Measurements from ENCODE around the gene ANKRD55. TPM values are rescaled to one million over a fixed set of nuclear protein-coding genes. Genes with fewer than 3 reads are reported as not detected.

The ANKRD55 gene
- total RNA-seq, 2 experiments from 2014 or later, result not detected

DNA sequence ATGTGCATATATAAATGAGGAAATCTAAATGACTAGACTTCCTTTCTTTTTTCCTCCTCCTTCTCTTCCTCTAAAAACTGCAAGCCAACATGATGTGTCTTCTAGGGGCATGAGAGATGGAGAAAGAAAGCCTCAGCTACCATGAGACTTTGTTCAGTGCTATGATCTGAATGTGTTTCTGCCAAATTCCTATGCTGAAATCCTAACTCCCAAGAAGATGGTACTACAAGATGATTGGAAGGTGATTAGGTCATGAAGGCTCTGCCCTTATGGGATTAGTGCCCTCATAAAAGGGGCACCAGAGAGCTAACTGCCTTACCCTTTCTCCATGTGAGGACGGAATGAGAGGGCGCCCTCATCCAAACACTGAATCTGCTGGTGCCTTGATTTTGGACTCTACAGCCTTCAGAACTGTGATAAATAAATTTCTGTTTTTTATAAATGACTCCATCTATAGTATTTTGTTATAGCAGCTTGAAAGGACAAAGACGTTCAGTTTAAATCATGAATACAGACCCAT, 166.1 kb downstream of the ANKRD55 start:
- CTCF ChIA-PET, result interaction anchor here (0.6 kb wide), 1 partner anchor 157 kb away, joined by 3 read pairs; no protein-coding TSS in a partner anchor
- POLR2A ChIA-PET, result no interaction called here

DNA sequence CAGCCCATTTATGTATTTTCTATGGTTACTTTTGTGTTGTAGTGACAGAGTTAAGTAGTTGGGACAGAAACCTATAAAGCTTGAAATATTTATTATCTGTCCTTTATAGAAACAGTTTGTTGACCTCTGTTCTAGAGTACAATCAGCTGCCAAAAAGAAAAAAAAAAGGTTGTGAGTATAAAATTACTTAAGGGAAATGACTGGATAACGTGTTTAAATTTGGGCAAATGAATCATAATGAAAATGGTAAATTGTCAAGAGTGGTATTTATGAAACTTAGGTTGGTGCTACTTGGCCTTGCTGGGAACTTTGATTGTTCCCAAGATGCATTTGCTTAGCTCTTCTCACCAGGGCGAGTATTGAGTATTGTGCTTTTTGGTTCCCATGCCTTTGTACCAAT, 168.1 kb downstream of the ANKRD55 start:
- ChIA-PET POLR2A (interaction anchor here (1.2 kb wide), 1 partner anchor 19 kb away, joined by 16 read pairs; no protein-coding TSS in a partner anchor), CTCF (no interaction called here)

DNA sequence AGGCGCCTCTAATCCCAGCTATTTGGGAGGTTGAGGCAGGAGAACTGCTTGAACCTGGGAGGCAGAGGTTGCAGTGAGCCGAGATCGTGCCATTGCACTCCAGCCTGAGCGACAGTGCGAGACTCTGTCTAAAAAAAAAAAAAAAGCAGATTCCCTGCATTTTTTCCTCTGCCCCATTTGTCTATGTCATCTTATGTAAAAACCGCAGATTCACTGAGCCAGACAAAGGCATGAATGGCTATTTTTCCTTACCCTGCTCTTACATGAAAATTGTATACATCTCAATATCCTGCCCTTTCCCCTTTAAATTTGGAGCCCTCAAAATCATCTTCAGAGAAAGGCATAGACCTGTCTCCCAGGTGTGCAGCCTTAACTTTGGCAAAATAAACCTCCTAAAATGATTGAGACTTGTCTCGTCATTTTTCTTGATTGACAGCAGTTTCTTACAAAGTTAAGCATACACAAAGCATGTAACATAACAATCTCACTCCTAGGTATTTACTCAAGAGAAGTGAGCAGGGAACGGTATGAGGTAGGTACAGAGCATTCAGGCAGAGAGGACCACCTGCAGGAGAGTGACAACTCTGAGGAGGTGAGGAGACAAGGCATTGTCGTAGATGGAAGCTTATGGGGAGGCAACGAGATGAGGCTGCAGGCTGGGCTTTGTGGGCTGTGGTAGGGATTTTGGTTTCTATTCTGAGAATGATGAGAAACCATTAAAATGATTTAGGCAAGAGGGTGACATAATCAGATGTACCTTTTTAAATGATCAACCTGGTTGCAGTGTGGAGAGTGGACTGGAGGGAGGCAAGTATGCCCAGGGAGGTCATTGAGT, 172.6 kb downstream of the ANKRD55 start:
- CTCF ChIA-PET, result no interaction called here
- POLR2A ChIA-PET, result no interaction called here

DNA sequence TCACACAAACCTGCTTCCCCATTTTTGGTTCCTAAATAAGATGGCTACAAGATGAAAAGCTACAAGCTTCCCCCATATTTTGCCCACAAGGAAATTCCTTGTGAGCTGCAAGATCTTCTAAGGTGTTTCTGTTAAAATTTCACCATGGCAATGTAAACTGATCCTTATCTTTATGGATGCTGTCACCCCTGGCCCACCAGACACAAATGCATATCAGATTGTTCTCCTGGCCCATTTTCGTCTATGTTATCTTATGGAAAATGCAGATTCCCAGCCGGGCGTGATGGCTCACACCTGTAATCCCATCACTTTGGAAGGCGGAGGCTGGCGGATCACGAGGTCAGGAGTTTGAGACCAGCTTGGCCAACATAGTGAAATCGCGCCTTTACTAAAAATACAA, 173.3 kb downstream of the ANKRD55 start:
- ChIA-PET POLR2A (no interaction called here), CTCF (no interaction called here)

DNA sequence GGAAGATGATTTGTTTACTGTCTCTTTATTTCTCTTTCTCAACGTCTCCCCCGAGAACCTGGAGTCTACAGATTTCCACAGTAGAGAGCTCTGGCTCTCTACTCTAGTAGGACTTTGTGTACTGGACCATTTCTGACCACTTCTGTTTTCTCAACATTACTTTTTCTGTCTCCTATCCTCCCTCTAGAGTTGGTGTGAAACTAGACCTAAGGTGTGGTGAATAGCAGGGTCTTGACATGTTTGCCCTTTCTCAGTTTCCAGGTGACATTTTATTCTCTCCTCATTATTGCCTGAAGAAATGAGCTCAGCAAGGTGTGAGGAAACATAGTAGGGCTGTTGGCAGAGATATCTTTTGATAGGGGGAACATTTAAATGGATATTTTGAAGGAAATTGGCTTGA, 176.3 kb downstream of the ANKRD55 start:
- ChIA-PET POLR2A (no interaction called here), CTCF (no interaction called here)

DNA sequence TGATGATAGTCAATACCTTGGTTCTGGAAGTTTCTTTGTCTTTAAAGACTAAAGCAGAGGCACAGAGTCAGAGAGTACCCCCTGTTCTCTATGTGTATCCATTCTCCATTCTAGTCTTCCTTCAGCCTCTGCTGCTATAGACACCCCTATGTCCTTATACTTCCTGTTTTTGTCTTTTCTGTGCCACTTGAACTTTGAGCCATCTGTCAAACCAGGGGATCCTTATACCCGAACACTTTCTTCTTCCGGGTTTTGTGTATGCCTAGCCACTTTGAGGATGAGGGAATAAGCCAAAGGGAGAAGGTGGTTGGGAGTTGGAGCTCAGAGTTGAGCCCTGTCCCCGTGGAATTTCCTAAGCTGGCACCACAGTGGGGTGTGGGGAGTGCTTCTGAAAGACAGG, 177.3 kb downstream of the ANKRD55 start:
- ChIA-PET POLR2A (no interaction called here), CTCF (no interaction called here)

DNA sequence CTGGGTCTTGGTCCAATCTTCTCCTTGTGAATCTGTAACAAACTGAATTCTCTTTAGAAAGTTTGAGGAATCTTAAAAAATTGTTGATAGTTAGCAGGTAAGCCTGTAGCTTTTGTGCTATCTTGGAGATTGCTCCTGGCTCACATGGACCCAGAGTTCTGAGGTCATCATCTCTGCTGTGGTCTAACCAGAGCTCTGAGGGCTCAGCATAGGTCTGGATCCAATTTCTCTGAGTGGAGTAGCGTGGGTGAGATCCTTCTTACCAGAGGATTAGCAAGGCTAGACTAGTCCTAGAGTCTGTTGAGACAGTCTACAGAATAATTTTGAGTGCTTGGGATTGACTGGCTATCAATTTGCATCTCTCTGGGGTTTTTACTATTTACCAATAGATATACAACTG, 177.8 kb downstream of the ANKRD55 start:
- POLR2A ChIA-PET, result no interaction called here
- CTCF ChIA-PET, result no interaction called here

DNA sequence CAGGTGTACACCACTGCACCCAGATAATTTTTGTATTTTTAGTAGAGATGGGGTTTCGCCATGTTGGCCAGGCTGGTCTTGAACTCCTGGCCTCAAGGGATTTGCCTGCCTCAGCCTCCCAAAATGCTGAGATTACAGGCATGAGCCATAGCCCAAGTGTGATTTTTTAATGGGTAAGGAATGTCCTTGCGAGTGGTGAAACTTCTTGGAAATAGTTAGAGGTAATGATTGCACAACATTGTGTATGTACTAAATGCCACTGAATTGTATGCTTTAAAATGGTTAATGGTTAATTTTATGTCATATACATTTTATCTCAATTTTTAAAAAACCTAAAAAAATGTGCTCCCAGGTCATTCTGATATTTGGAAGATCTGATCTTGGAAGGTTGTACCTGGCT, 178.5 kb downstream of the ANKRD55 start:
- ChIA-PET CTCF (no interaction called here), POLR2A (no interaction called here)

DNA sequence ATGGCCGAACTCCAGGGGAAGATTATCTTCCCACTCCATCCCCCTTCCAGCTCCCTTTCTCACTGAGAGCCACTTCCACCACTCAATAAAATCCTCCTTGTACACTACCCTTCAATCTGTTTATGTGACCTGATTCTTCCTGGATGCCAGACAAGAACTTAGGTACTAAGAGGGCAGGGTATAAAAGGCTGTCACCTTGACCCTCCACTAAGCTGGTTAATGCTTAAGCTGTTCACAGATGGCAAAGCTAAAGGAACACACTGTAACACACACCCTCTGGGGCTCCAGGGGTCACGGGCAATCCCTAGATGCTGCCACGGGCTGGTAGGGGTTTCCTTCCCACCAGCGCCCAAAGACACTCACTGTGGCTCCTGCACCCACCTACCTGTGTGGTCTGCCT, 179.8 kb downstream of the ANKRD55 start:
- CTCF ChIA-PET, result no interaction called here

DNA sequence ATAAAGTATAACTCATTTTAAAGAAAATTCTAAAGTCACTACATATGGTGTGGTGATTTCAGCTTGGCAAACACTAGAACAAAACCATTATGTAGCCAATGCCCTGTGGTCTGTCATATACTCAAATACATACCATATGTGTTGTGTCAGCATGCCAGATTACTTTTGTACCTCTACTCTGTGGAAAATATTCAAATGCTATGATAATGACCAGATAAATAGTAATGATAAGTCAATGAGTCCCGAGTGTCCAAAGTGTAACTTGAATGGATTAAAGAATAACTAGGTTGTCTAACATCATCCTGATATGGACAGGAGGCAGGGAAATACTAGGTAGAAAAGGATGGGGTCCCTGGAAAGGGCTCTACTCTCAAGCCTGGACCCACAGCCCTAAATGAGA, 180.4 kb downstream of the ANKRD55 start:
- POLR2A ChIA-PET, result no interaction called here
- CTCF ChIA-PET, result no interaction called here

More for the DNA sequence above, 179.8 kb downstream of the ANKRD55 start:
- POLR2A ChIA-PET, result no interaction called here

DNA sequence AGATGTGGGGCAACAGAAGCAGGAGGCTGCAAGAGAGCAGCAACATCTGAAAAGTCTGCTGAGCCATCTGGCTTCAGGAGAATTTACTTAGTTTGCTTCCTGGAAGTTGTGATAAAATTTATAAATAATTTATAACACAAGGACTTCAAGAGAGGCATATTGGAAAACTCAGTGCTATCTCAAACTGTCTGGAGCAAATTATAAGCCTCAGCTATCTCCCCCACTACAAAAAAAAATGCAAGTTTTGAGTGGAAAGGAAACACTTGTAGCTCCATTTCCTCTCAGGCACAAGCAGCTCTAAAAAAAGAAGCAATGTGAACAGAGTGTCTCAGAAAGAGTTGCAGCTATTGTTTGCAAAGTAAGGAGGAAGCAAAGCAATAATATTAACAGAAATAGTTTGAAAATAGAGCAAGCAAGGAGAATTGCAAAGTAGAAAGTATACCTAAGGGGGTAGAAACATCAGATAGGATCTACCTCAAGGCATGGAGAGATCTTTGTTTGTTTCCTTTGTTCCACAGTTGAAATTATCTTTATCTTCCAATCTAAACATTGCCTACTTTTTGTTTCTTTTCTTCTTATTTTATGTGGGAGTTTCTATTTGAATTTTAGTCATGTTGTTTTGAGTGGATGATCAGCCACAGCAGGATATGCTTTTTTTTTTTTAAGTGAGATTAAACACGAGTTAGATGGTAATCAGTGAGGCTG, 182.4 kb downstream of the ANKRD55 start:
- ChIA-PET CTCF (no interaction called here), POLR2A (interaction anchor here (0.6 kb wide), 2 partner anchors 44 to 73 kb away, joined by 3 to 7 read pairs; no protein-coding TSS in a partner anchor)

Other genes starting within 250 kb of the ANKRD55 start
- gene IL6ST, start 238.4 kb downstream of the ANKRD55 start, total RNA-seq, result 10 to 100 TPM; 43.9 to 48.7 TPM

Data from activated CD8-positive, alpha-beta memory T cell treated with anti-CD3 and anti-CD28 coated beads for 36 hours (primary cell).